Measurements from ENCODE around the gene ITGB1. TPM values are rescaled to one million over a fixed set of nuclear protein-coding genes. Genes with fewer than 3 reads are reported as not detected.
A peak's percentile ranks its signal among the peaks of the same experiment; 100 is the strongest.
"Not testable (repeated sequence)": the region's sequence is repeated elsewhere in the genome, so short reads cannot be mapped to it uniquely, and the experiment has no call there.

Gene ITGB1
- 100 to 1,000 TPM in 11 of 12 donors, not detected in 1; 358 to 535 (median 476) TPM for polyA plus RNA-seq (ENCODE audit: insufficient read length in 12 of 12)
- long read RNA-seq, donor 1, transcript ITGB1-201 (16 exons, 3,640 nt) = major isoform, 24 of 211 reads
- long read RNA-seq, donor 1, partial matches to known transcripts = 183 of 211 reads
- long read RNA-seq, donor 1, other reads (novel, unspliced or antisense) = 0 of 211 reads
- long read RNA-seq, donor 2, transcript ITGB1-214 (3 exons, 861 nt) = minor isoform, 6 of 187 reads
- long read RNA-seq, donor 2, transcript ITGB1-201 (16 exons, 3,640 nt) = major isoform, 70 of 187 reads
- long read RNA-seq, donor 2, partial matches to known transcripts = 77 of 187 reads
- long read RNA-seq, donor 2, other reads (novel, unspliced or antisense) = 31 of 187 reads
- long read RNA-seq, donor 3, transcript ITGB1-201 (16 exons, 3,640 nt) = major isoform, 28 of 75 reads
- long read RNA-seq, donor 3, partial matches to known transcripts = 35 of 75 reads
- long read RNA-seq, donor 3, other reads (novel, unspliced or antisense) = 8 of 75 reads
- long read RNA-seq, donor 4, transcript ITGB1-201 (16 exons, 3,640 nt) = major isoform, 15 of 47 reads
- long read RNA-seq, donor 4, partial matches to known transcripts = 23 of 47 reads
- long read RNA-seq, donor 4, other reads (novel, unspliced or antisense) = 6 of 47 reads
- long read RNA-seq, donor 5 = 0 reads
- long read RNA-seq, donor 6, transcript ITGB1-201 (16 exons, 3,640 nt) = major isoform, 38 of 90 reads
- long read RNA-seq, donor 6, partial matches to known transcripts = 42 of 90 reads
- long read RNA-seq, donor 6, other reads (novel, unspliced or antisense) = 6 of 90 reads
- long read RNA-seq, donor 7, transcript ITGB1-201 (16 exons, 3,640 nt) = major isoform, 25 of 74 reads
- long read RNA-seq, donor 7, partial matches to known transcripts = 33 of 74 reads
- long read RNA-seq, donor 7, other reads (novel, unspliced or antisense) = 12 of 74 reads
- long read RNA-seq, donor 8, transcript ITGB1-201 (16 exons, 3,640 nt) = major isoform, 54 of 187 reads
- long read RNA-seq, donor 8, partial matches to known transcripts = 112 of 187 reads
- long read RNA-seq, donor 8, other reads (novel, unspliced or antisense) = 17 of 187 reads
- long read RNA-seq, donor 9, transcript ITGB1-201 (16 exons, 3,640 nt) = major isoform, 27 of 135 reads
- long read RNA-seq, donor 9, partial matches to known transcripts = 105 of 135 reads
- long read RNA-seq, donor 9, other reads (novel, unspliced or antisense) = 0 of 135 reads
- long read RNA-seq, donor 10, transcript ITGB1-201 (16 exons, 3,640 nt) = major isoform, 53 of 170 reads
- long read RNA-seq, donor 10, partial matches to known transcripts = 87 of 170 reads
- long read RNA-seq, donor 10, other reads (novel, unspliced or antisense) = 27 of 170 reads
- long read RNA-seq, donor 11, transcript ITGB1-201 (16 exons, 3,640 nt) = major isoform, 45 of 136 reads
- long read RNA-seq, donor 11, partial matches to known transcripts = 76 of 136 reads
- long read RNA-seq, donor 11, other reads (novel, unspliced or antisense) = 11 of 136 reads

- peak; percentile 95 for DNase-seq
These were observed at the start of gene ITGB1 for GRCh38 chr10:32958085-32959005. TSS of gene ITGB1 (minus strand) at chr10:32958230. CDS start at chr10:32935558, 22,672 bp downstream.

- DNase-seq = no peak
These were observed 48.4 kb upstream of the ITGB1 start for GRCh38 chr10:33006342-33006887.

GRCh38 chr10:33005322-33006301, 47.6 kb upstream of the ITGB1 start:
- DNase-seq = no peak

GRCh38 chr10:33001908-33002492, 44.0 kb upstream of the ITGB1 start:
- DNase-seq = no peak

GRCh38 chr10:32998060-32998581, 40.1 kb upstream of the ITGB1 start:
- not testable (repeated sequence) for DNase-seq

GRCh38 chr10:32995751-32996150, 37.7 kb upstream of the ITGB1 start:
- DNase-seq = no peak

GRCh38 chr10:32995066-32995622, 37.1 kb upstream of the ITGB1 start:
- no peak for DNase-seq

GRCh38 chr10:32994632-32995031, 36.6 kb upstream of the ITGB1 start:
- not testable (repeated sequence) for DNase-seq

- not testable (repeated sequence) for DNase-seq
These were observed 34.3 kb upstream of the ITGB1 start for GRCh38 chr10:32992310-32992709.

GRCh38 chr10:32990811-32991210, 32.8 kb upstream of the ITGB1 start:
- no peak for DNase-seq

- no peak for DNase-seq
These were observed 30.6 kb upstream of the ITGB1 start for GRCh38 chr10:32988604-32989003.

- DNase-seq = no peak
These were observed 29.1 kb upstream of the ITGB1 start for GRCh38 chr10:32987172-32987571.

GRCh38 chr10:32985775-32986350, 27.8 kb upstream of the ITGB1 start:
- DNase-seq = no peak

GRCh38 chr10:32985341-32985764, 27.3 kb upstream of the ITGB1 start:
- DNase-seq = no peak

- no peak for DNase-seq
These were observed 26.1 kb upstream of the ITGB1 start for GRCh38 chr10:32984003-32984600.
